ENCODE results near the gene ZC3H8.
"Not testable (repeated sequence)": the region's sequence is repeated elsewhere in the genome, so short reads cannot be mapped to it uniquely, and the experiment has no call there.

- not testable (repeated sequence) for TF ChIP-seq TAF1, POLR2A, POLR2AphosphoS5, SPI1, POU2F2 (IDR thresholded peaks at IDR 0.05; ENCODE audit: low read depth, low read length)
Observed at GRCh38 chr2:112283535-112283934, 28.7 kb upstream of the ZC3H8 start.
